Small intestine (tissue), 7 donors: Measurements from ENCODE around the gene UBA1. TPM values are rescaled to one million over a fixed set of nuclear protein-coding genes. Genes with fewer than 3 reads are reported as not detected.

ENCODE experiments used
- DNase-seq, 2 donors: peaks; one replicate each; pipeline versions ENCODE4 v3.0.0 to v3.0.0-alpha.2; 2013
- FAIRE-seq: peaks from 2 replicates; lab custom pipeline; 2012; peaks lifted over from hg19 to GRCh38; lab: Jason Lieb, UNC
- H3K27ac ChIP-seq, 3 donors: one replicate each; pipeline ENCODE4 v1.5.1; 2013; ENCODE audit warnings: low read length in 2 of 3, mild to moderate bottlenecking in 2 of 3, control low read depth in 1 of 3, inconsistent platforms in 1 of 3, low read depth in 1 of 3, moderate library complexity in 1 of 3
- H3K27me3 ChIP-seq, 3 donors: one replicate each; pipeline ENCODE4 v1.6.1; 2013; ENCODE audit warnings: low read length in 3 of 3, inconsistent platforms in 1 of 3; ENCODE audit not compliant: control insufficient read depth in 3 of 3, insufficient read depth in 3 of 3
- H3K36me3 ChIP-seq, 3 donors: one replicate each; pipeline ENCODE4 v1.6.1; 2013; ENCODE audit warnings: low read length in 3 of 3, inconsistent platforms in 1 of 3, low read depth in 1 of 3, mild to moderate bottlenecking in 1 of 3, moderate library complexity in 1 of 3; ENCODE audit not compliant: control insufficient read depth in 3 of 3, insufficient read depth in 2 of 3
- H3K4me1 ChIP-seq, 3 donors: one replicate each; pipeline ENCODE4 v1.6.1; 2013; ENCODE audit warnings: low read length in 2 of 3, inconsistent platforms in 1 of 3, low read depth in 1 of 3, mild to moderate bottlenecking in 1 of 3, moderate library complexity in 1 of 3; ENCODE audit not compliant: control insufficient read depth in 3 of 3, insufficient read depth in 2 of 3
- H3K4me3 ChIP-seq, 3 donors: one replicate each; pipeline ENCODE4 v1.5.1; 2013; ENCODE audit warnings: low read length in 3 of 3, control low read depth in 1 of 3, inconsistent platforms in 1 of 3, low read depth in 1 of 3, mild to moderate bottlenecking in 1 of 3, moderate library complexity in 1 of 3
- H3K9me3 ChIP-seq, 2 donors: one replicate each; pipeline ENCODE4 v1.6.1; 2013; ENCODE audit warnings: low read depth in 1 of 2, low read length in 1 of 2; ENCODE audit not compliant: control insufficient read depth in 2 of 2, insufficient read depth in 1 of 2
- WGBS, 3 donors: extraction: QIAGEN DNeasy Blood & Tissue Kit; methylation state at CpG; one replicate each; pipeline ENCODE4 v1.1.7; 2013; 5-methylcytosine and 5-hydroxymethylcytosine counted together
- polyA plus RNA-seq, 4 donors: library from polyadenylated mRNA; stranded (reverse) in 3 of 4; unstranded in 1 of 4; fragments of 200-250 nt in 3 of 4; fragments of 120-200 nt in 1 of 4; gene quantifications; one replicate each; pipeline versions ENCODE4 v1.2.1 to v1.2.3, GENCODE V29; 2013
- donor health status: healthy with polysubstance abuse.
- donor health status: control.
- donor health status: control.
- donor health status: Bipolar disorder and iron deficiency.
- donor health status: healthy.

Gene UBA1
- polyA plus RNA-seq, 4 donors: 90.5 to 148 (median 98.3) TPM

- no peak for DNase-seq
- no peak overlapping the region for H3K4me3 ChIP-seq
- no peaks in the 10 kb centered on the region for H3K27me3 ChIP-seq
- no peak overlapping the region for H3K27ac ChIP-seq
- H3K9me3 ChIP-seq: no peaks in the 10 kb centered on the region
- peaks cover 6 to 83% (median 13%) of the 10 kb centered on the region in 3 donors for H3K36me3 ChIP-seq
- FAIRE-seq: no peak
- 92 to 95% (median 93%) methylated on average over 15 to 18 of the region's 18 CpGs for WGBS, 3 donors
- no peaks in the 10 kb centered on the region for H3K4me1 ChIP-seq
Observed at GRCh38 chrX:47179928-47180255, 13.7 kb upstream of the UBA1 start.

- no peaks in the 10 kb centered on the region for H3K4me1 ChIP-seq
- WGBS, 3 donors: 88 to 94% (median 93%) methylated on average over 8 of the region's 8 CpGs
- FAIRE-seq: no peak
- no peak overlapping the region for H3K4me3 ChIP-seq
- no peaks in the 10 kb centered on the region for H3K9me3 ChIP-seq
- DNase-seq: no peak
- no peaks in the 10 kb centered on the region for H3K27me3 ChIP-seq
- H3K36me3 ChIP-seq: peaks cover 3 to 83% (median 13%) of the 10 kb centered on the region in 3 donors
- no peak overlapping the region for H3K27ac ChIP-seq
Observed at GRCh38 chrX:47180346-47180745, 13.3 kb upstream of the UBA1 start.

GRCh38 chrX:47181301-47181700, 12.3 kb upstream of the UBA1 start:
- no peak for DNase-seq
- no peak overlapping the region for H3K4me3 ChIP-seq
- FAIRE-seq: no peak
- H3K36me3 ChIP-seq: peaks cover 9 to 81% (median 13%) of the 10 kb centered on the region in 3 donors
- H3K27me3 ChIP-seq: no peaks in the 10 kb centered on the region
- no peak overlapping the region for H3K27ac ChIP-seq
- no peaks in the 10 kb centered on the region for H3K9me3 ChIP-seq
- no peaks in the 10 kb centered on the region for H3K4me1 ChIP-seq
- WGBS, 3 donors: 88 to 97% (median 96%) methylated on average over 9 to 10 of the region's 10 CpGs

- H3K36me3 ChIP-seq: peaks cover 10 to 84% (median 11%) of the 10 kb centered on the region in 3 donors
Observed at GRCh38 chrX:47182106-47182700, 11.4 kb upstream of the UBA1 start.

GRCh38 chrX:47184486-47184885, 9.1 kb upstream of the UBA1 start:
- no peak overlapping the region for H3K27ac ChIP-seq
- H3K27me3 ChIP-seq: no peaks in the 10 kb centered on the region
- H3K4me3 ChIP-seq: no peak overlapping the region
- DNase-seq (no peak), FAIRE-seq (no peak)
- 89 to 92% (median 91%) methylated on average over 4 of the region's 4 CpGs for WGBS, 3 donors
- H3K9me3 ChIP-seq: no peaks in the 10 kb centered on the region
- no peaks in the 10 kb centered on the region for H3K4me1 ChIP-seq
- H3K36me3 ChIP-seq: peaks cover 7 to 63% (median 10%) of the 10 kb centered on the region in 3 donors

More at GRCh38 chrX:47182106-47182700, 11.4 kb upstream of the UBA1 start:
- WGBS, 3 donors: 86 to 96% (median 92%) methylated on average over 8 to 9 of the region's 9 CpGs
- H3K9me3 ChIP-seq: no peaks in the 10 kb centered on the region
- no peaks in the 10 kb centered on the region for H3K27me3 ChIP-seq
- H3K4me1 ChIP-seq: no peaks in the 10 kb centered on the region
- H3K4me3 ChIP-seq: no peak overlapping the region
- FAIRE-seq (no peak), DNase-seq (no peak)
- no peak overlapping the region for H3K27ac ChIP-seq

- WGBS, 3 donors: 84 to 94% (median 91%) methylated on average over 11 to 17 of the region's 17 CpGs
- peaks cover 0 to under 1% (median 0%) of the 10 kb centered on the region in 3 donors for H3K4me1 ChIP-seq
- peaks cover 7 to 56% (median 10%) of the 10 kb centered on the region in 3 donors for H3K36me3 ChIP-seq
- FAIRE-seq: no peak
- no peaks in the 10 kb centered on the region for H3K9me3 ChIP-seq
- H3K4me3 ChIP-seq: no peak overlapping the region
- no peak overlapping the region for H3K27ac ChIP-seq
- no peak for DNase-seq
- H3K27me3 ChIP-seq: no peaks in the 10 kb centered on the region
Observed at GRCh38 chrX:47185241-47185640, 8.4 kb upstream of the UBA1 start.

GRCh38 chrX:47186096-47186740, 7.4 kb upstream of the UBA1 start:
- H3K36me3 ChIP-seq: peaks cover 7 to 48% (median 10%) of the 10 kb centered on the region in 3 donors
- FAIRE-seq (no peak), DNase-seq (no peak)
- 89 to 92% (median 89%) methylated on average over 23 to 27 of the region's 27 CpGs for WGBS, 3 donors
- H3K27me3 ChIP-seq: no peaks in the 10 kb centered on the region
- H3K4me3 ChIP-seq: no peak overlapping the region
- H3K9me3 ChIP-seq: no peaks in the 10 kb centered on the region
- no peak overlapping the region for H3K27ac ChIP-seq
- H3K4me1 ChIP-seq: peaks cover 0 to 3% (median 0%) of the 10 kb centered on the region in 3 donors

GRCh38 chrX:47187106-47187677, 6.4 kb upstream of the UBA1 start:
- WGBS, 3 donors: 69 to 87% (median 82%) methylated on average over 4 of the region's 4 CpGs
- Histone ChIP-seq H3K9me3 (no peaks in the 10 kb centered on the region), H3K4me3 (no peak overlapping the region), H3K36me3 (peaks cover 0 to 38% (median 10%) of the 10 kb centered on the region in 3 donors), H3K27me3 (no peaks in the 10 kb centered on the region), H3K27ac (no peak overlapping the region), H3K4me1 (peaks cover 0 to 3% (median 0%) of the 10 kb centered on the region in 3 donors)
- DNase-seq (no peak), FAIRE-seq (no peak)
